Measurements from ENCODE around the gene IFNK.
"Not testable (repeated sequence)": the region's sequence is repeated elsewhere in the genome, so short reads cannot be mapped to it uniquely, and the experiment has no call there.

Gene IFNK, protein sequence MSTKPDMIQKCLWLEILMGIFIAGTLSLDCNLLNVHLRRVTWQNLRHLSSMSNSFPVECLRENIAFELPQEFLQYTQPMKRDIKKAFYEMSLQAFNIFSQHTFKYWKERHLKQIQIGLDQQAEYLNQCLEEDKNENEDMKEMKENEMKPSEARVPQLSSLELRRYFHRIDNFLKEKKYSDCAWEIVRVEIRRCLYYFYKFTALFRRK

GRCh38 chr9:27524236-27524635 lies at the start of gene IFNK:
IFNK (plus strand) TSS chr9:27524290; CDS start chr9:27524337, 47 bp downstream.
- DNase-seq (ENCODE audit: low spot score), result no peak

DNA sequence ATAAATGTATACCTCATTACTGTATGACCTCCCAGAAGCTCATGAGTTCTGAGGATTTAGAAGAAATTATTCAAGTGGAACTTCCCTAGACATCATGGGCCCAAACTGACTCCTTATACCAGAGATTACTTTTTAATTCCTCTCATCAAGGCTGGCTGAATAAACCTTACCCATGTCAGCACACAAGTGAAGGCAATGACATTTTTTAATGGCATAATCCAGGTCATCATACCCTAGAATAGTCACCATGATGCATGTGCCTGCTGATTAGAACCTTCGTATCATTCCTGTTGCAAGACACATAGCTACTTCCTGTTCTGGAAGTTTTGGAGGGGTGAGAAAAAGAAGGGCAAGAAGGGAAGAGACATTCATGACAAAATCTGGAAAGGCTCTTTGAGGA lies 49.8 kb upstream of the IFNK start:
- no peak for DNase-seq (ENCODE audit: low spot score)

DNA sequence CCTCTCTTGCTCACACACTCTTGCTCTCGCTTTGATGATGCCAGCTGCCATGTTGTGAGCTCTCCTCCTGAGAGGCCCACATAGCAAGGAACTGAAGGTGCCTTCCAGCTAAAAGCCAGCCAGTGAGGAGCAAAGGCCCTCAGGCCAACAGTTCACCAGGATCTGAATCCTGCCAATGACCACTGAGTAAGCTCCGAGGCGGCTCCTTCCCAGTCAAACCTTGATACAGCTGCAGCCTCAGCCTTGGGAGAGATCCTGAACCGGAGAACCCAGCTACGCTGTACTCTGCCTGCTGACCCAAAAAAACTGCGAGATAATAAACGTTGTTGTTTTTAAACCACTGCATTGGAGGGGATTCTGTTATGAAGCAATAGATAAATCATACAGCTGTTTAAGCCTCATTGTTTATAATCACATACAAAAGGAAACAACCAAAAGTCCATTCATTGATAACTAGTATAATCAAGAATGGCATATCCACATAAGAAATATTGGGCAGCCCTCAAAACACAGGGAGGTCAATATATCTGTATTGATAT lies 49.0 kb upstream of the IFNK start:
- no peak for DNase-seq (ENCODE audit: low spot score)

DNA sequence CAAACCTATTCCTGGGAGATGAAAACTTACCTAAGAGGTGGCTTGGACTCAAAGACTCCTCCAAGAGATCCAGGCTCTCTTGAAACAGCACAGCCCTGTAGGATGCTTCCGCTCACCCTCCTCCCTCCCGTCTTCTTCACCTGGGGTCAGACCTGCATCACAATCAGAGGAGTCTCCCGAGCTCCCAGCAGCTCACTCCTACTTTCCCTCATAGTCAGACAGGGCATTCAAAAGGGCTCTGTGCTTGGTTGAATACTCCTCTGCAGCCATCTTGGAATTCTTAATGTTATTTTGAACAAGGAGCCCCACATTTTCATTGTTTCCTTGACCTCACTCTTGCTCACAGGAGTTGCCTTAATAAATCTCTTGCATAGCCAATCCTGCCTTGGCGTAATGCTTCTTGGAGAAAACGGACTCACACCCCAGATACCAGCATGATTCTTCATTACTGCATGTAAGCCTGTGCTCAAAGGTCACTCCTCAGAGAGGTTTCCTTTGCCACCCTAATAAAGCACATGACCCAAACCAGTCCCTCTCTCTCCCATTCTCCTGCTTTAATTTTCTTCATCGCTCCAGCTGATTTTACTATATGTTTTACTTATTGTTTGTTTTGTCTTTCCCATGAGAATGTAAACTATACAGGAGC lies 47.1 kb upstream of the IFNK start:
- no peak for DNase-seq (ENCODE audit: low spot score)

GRCh38 chr9:27478322-27478721 lies 45.8 kb upstream of the IFNK start:
- DNase-seq (ENCODE audit: low spot score), result no peak

DNA sequence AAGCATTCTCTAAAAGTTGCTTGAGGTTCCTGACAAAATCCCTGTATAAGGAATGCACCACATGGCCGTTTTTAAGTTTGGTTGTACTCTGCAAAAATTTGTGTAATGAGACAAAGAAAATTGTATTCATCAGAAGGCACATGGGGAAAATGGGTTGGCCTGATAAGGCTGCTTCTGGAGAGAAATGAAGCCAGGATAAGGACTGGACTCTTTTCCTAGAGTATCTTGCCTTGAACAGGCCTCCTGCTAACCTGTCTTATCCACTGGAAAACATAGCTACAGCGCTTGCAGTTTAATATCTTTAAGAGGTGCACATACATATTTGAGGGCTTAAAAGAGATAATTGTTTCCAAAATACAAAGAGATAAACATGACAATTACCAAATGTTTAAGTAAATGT lies 41.4 kb upstream of the IFNK start:
- DNase-seq (ENCODE audit: low spot score), result no peak

- DNase-seq (ENCODE audit: low spot score), result no peak
Measured at GRCh38 chr9:27483576-27483975, 40.5 kb upstream of the IFNK start.

GRCh38 chr9:27485158-27485557 lies 38.9 kb upstream of the IFNK start:
- no peak for DNase-seq (ENCODE audit: low spot score)

GRCh38 chr9:27487128-27487640 lies 36.9 kb upstream of the IFNK start:
- DNase-seq (ENCODE audit: low spot score), result no peak

GRCh38 chr9:27487927-27488326 lies 36.2 kb upstream of the IFNK start:
- no peak for DNase-seq (ENCODE audit: low spot score)

DNA sequence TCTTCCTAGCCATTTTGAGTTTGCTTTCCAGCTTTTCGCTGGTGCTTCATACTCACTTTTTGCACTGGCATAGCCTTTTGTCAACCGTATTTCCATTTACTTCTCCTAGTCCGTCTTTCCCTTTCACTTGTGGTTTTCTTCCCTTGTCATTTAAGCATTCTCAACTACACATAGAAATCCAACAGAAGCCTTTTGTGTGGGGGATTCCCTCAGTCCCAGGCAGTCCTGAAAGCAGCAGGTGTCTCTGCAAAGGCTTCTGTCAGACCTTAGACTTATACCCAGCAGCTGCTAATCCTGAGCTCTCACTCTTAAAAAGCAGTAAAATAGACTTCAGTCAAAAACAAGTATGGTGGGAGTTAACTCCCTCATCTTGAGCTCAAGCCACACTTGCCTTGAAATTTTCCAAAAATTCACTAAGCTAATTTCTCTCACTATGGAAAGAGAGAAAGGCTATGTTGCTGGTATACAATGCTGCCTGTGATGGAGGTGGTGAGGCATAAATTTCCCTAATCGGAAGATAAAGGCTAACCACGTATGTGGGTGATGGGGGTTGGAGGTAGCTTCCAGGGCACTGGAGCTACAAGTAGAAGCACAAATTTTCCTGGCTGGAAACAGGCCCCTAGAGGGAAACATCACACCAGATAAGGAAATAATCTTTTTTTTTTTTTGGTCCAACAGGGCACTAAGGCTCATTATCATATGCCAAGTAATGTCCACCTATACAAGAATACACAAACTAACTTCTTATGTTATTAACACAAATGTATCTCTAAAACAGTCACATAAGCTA lies 34.8 kb upstream of the IFNK start:
- peak; percentile 64 for DNase-seq (ENCODE audit: low spot score)

DNA sequence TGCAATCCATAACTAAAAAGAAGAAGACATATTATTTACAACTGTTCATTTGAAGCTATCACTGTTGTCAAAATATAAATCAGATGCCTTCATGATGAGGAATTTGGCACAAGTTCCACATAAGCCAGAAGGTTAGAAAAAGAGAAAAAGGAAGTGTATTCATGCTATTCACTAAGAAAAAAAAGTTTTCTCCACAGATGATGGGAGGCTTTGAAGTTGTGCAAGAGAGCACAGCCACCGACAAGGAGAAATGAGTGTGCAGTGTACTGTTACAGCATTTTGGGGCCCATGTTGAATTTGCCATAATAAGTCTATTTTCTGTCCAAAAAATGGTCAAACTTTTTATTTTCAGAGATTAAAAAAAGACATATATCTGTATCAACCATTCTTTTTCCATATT lies 32.9 kb upstream of the IFNK start:
- no peak for DNase-seq (ENCODE audit: low spot score)

GRCh38 chr9:27495480-27496134 lies 28.5 kb upstream of the IFNK start:
- no peak for DNase-seq (ENCODE audit: low spot score)

GRCh38 chr9:27496135-27496504 lies 28.0 kb upstream of the IFNK start:
- no peak for DNase-seq (ENCODE audit: low spot score)

DNA sequence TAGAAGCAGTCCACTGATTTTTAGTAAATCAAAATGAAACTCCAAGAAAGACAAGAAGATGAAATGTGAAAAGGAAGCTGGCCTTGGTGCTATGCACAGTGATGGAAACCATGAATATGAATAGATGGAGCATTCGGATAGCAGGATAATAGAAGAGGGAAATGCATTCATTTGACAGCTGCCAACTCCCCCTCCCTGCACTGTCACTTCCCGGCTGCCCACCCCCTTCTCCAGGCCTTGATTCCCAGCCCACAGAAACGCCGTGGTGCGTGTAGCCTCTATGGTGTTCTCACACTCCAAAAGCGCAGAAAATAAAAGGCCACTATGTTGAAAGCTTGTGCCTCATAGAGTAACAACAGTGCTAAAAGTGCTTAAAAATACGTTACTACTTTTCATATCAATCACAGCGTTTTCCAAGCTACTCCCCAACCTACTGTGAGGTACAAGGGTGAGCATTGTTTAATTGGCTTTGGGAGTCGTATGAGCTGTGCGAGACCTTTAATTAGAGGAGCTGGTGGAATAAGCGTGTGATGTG lies 26.1 kb upstream of the IFNK start:
- peak; percentile 75 for DNase-seq (ENCODE audit: low spot score)

- DNase-seq (ENCODE audit: low spot score), result no peak
Measured at GRCh38 chr9:27499451-27499850, 24.6 kb upstream of the IFNK start.

GRCh38 chr9:27500902-27501301 lies 23.2 kb upstream of the IFNK start:
- not testable (repeated sequence) for DNase-seq (ENCODE audit: low spot score)

- no peak for DNase-seq (ENCODE audit: low spot score)
Measured at GRCh38 chr9:27503623-27504022, 20.5 kb upstream of the IFNK start.

DNA sequence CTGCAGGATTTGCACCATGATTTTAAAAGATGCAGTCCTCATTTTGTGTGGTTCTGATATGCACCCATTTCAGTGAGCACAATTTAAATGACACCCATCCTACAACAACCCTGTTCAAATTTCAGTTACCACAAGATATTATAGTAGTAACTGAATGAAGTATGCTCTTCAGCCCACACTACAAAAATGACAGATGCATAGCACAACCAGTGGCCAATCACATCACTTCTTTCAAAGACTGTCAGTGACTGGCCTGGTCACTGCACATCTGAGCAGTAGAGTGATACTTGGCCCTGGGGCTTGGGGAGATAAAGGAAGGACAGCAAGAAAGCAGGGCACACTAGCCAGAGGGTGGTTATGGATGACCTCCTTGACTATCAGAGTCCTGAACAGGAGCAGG lies 19.8 kb upstream of the IFNK start:
- no peak for DNase-seq (ENCODE audit: low spot score)

DNA sequence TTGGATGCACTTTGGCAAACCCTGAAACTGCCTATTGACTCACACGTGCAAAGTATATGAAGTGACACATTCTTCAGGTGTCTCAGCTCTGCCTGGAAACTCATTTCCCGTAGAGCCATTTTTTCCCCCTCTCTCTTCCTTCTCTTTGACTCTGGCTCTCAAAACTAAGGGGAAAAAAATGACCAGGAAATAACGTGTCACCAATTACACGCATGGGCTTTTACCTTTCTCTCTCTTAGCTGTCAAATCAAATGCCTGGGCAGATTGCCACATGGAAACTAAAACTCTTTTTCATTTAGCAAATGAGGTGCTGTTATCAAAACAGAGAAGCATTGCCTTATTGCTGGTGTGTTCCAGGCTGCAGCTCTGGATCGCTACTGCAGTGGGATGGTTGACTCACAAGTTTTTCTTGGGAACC lies 18.3 kb upstream of the IFNK start:
- DNase-seq (ENCODE audit: low spot score), result no peak

DNA sequence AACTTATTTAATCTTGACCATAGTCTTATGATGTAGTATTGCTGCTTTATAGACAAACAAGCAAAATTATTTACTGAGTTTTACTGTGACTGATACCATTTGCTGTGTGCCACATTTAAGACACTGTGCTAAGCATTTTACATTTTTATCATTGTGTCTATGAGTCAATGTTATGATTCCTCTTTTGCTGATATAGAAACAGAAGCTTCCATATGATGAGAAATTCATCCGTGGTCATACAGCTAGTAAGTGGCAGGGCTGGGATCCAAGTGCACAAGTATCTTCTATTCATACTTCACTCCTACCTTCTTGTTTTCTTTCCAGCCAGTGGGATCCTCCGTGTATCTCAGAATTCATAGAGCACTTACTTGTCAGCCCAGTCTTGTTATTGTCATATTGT lies 17.1 kb upstream of the IFNK start:
- DNase-seq (ENCODE audit: low spot score), result no peak

- no peak for DNase-seq (ENCODE audit: low spot score)
Measured at GRCh38 chr9:27510780-27511179, 13.3 kb upstream of the IFNK start.

All from pons (tissue), 1 donor.